ENCODE measurements around the gene ATP6V1G2.
A peak's percentile ranks its signal among the peaks of the same experiment; 100 is the strongest.
"Not testable (repeated sequence)": the region's sequence is repeated elsewhere in the genome, so short reads cannot be mapped to it uniquely, and the experiment has no call there.

ATP6V1G2 gene

GRCh38 chr6:31529329-31530150, 16.9 kb downstream of the ATP6V1G2 start:
- no peak for DNase-seq (ENCODE audit: low read depth in 3 of 3, low spot score in 1 of 3)

GRCh38 chr6:31528821-31529328, 17.5 kb downstream of the ATP6V1G2 start, which contains the start of gene MCCD1:
TSS of gene MCCD1 (plus strand) at chr6:31528962. CDS start at chr6:31529015, 53 bp downstream.
- no peak for DNase-seq (ENCODE audit: low read depth in 3 of 3, low spot score in 1 of 3)

- DNase-seq (ENCODE audit: low read depth in 3 of 3, low spot score in 1 of 3) = no peak
Observed at GRCh38 chr6:31528307-31528777, 18.1 kb downstream of the ATP6V1G2 start.

- DNase-seq (ENCODE audit: low read depth in 3 of 3, low spot score in 1 of 3) = no peak
Observed at GRCh38 chr6:31525932-31526591, 20.3 kb downstream of the ATP6V1G2 start.

GRCh38 chr6:31525553-31525931, 20.9 kb downstream of the ATP6V1G2 start:
- no peak for DNase-seq (ENCODE audit: low read depth in 3 of 3, low spot score in 1 of 3)

GRCh38 chr6:31521835-31522234, 24.6 kb downstream of the ATP6V1G2 start:
- no peak for DNase-seq (ENCODE audit: low read depth in 3 of 3, low spot score in 1 of 3)

- no peak for DNase-seq (ENCODE audit: low read depth in 3 of 3, low spot score in 1 of 3)
Observed at GRCh38 chr6:31513456-31514165, 32.8 kb downstream of the ATP6V1G2 start.

GRCh38 chr6:31510007-31510406, 36.4 kb downstream of the ATP6V1G2 start:
- no peak for DNase-seq (ENCODE audit: low read depth in 3 of 3, low spot score in 1 of 3)

- DNase-seq (ENCODE audit: low read depth in 3 of 3, low spot score in 1 of 3) = not testable (repeated sequence)
Observed at GRCh38 chr6:31509036-31509435, 37.4 kb downstream of the ATP6V1G2 start.

- no peak for DNase-seq (ENCODE audit: low read depth in 3 of 3, low spot score in 1 of 3)
Observed at GRCh38 chr6:31502586-31502985, 43.8 kb downstream of the ATP6V1G2 start.

GRCh38 chr6:31499648-31500047, 46.8 kb downstream of the ATP6V1G2 start:
- not testable (repeated sequence) for DNase-seq (ENCODE audit: low read depth in 3 of 3, low spot score in 1 of 3)

- no peak for DNase-seq (ENCODE audit: low read depth in 3 of 3, low spot score in 1 of 3)
Observed at GRCh38 chr6:31498748-31499147, 47.7 kb downstream of the ATP6V1G2 start.

- peak; percentile 56 to 76 (median 67) for DNase-seq (ENCODE audit: low read depth in 3 of 3, low spot score in 1 of 3)
Observed at GRCh38 chr6:31497531-31498476, 48.6 kb downstream of the ATP6V1G2 start, which contains the start of gene MICB. TSS of gene MICB (plus strand) at chr6:31498145. CDS start at chr6:31498194, 49 bp downstream.

- not testable (repeated sequence) for DNase-seq (ENCODE audit: low read depth in 3 of 3, low spot score in 1 of 3)
Observed at GRCh38 chr6:31496826-31497225, 49.6 kb downstream of the ATP6V1G2 start.

- no peak for DNase-seq (ENCODE audit: low read depth in 3 of 3, low spot score in 1 of 3)
Observed at GRCh38 chr6:31495580-31495979, 50.8 kb downstream of the ATP6V1G2 start.
